Caco-2 (cell line): ENCODE measurements around the gene DRAM1. TPM values are rescaled to one million over a fixed set of nuclear protein-coding genes. Genes with fewer than 3 reads are reported as not detected.
"Not testable (repeated sequence)": the region's sequence is repeated elsewhere in the genome, so short reads cannot be mapped to it uniquely, and the experiment has no call there.

Experiments used
- BruUV-seq: library from RNA; stranded (reverse); fragments of 400-500 nt; replicated peaks from 2 replicates; lab custom pipeline; 2021; lab: Mats Ljungman, UMichigan
- CTCF ChIA-PET: fragments of 300-600 bp; sonication (Branson Sonifier 250); formaldehyde crosslinking; loops from one replicate; lab custom pipeline; 2022; ENCODE audit warnings: antibody characterized with exemption; lab: Charles Lee
- POLR2A ChIA-PET: fragments of 300-600 bp; sonication (Branson Sonifier 250); formaldehyde crosslinking; loops from one replicate; lab custom pipeline; 2022; ENCODE audit warnings: antibody characterized with exemption; lab: Charles Lee
- DNase-seq, 2 experiments: peaks; one replicate each; pipeline versions ENCODE4 v3.0.0 to v3.0.0-alpha.2; 2020 to 2022
- H3K27me3 ChIP-seq: replicated peaks from 2 replicates; pipeline ENCODE4 v1.6.0; 2011; ENCODE audit warnings: low read length; ENCODE audit not compliant: control insufficient read depth, insufficient read depth
- H3K36me3 ChIP-seq: 2 replicates; pipeline ENCODE4 v1.5.1; 2011; ENCODE audit warnings: low read length; ENCODE audit not compliant: control insufficient read depth, insufficient read depth
- H3K4me1 ChIP-seq: fragments of 250-450 bp; sonication (Bioruptor Pico); 2 replicates; pipeline ENCODE4 v1.5.1; 2020; ENCODE audit warnings: mild to moderate bottlenecking
- H3K4me3 ChIP-seq: 2 replicates; pipeline ENCODE4 v1.5.1; 2011; ENCODE audit warnings: low read depth, mild to moderate bottlenecking, control low read depth, low read length
- H3K9me3 ChIP-seq: fragments of 250-450 bp; sonication (Bioruptor Pico); 2 replicates; pipeline ENCODE4 v1.5.1; 2020; ENCODE audit warnings: mild to moderate bottlenecking, moderate library complexity
- H3K27ac Mint-ChIP-seq: one replicate; pipeline ENCODE4 v1.8.0; 2022; ENCODE audit warnings: mixed read lengths; ENCODE audit not compliant: unreplicated experiment
- H3K27me3 Mint-ChIP-seq: one replicate; pipeline ENCODE4 v1.8.0; 2022; ENCODE audit warnings: mixed read lengths; ENCODE audit not compliant: insufficient read depth, unreplicated experiment
- H3K36me3 Mint-ChIP-seq: one replicate; pipeline ENCODE4 v1.8.0; 2022; ENCODE audit warnings: mild to moderate bottlenecking, mixed read lengths; ENCODE audit not compliant: insufficient read depth, unreplicated experiment
- H3K4me1 Mint-ChIP-seq: one replicate; pipeline ENCODE4 v1.8.0; 2022; ENCODE audit warnings: low read depth, mixed read lengths; ENCODE audit not compliant: unreplicated experiment
- H3K4me3 Mint-ChIP-seq: one replicate; pipeline ENCODE4 v1.8.0; 2022; ENCODE audit warnings: mild to moderate bottlenecking, moderate library complexity, mixed read lengths; ENCODE audit not compliant: unreplicated experiment
- H3K9me3 Mint-ChIP-seq: one replicate; pipeline ENCODE4 v1.8.0; 2022; ENCODE audit warnings: mixed read lengths; ENCODE audit not compliant: unreplicated experiment
- intact Hi-C: fragments of 100-400 bp; cut with micrococcal nuclease; formaldehyde crosslinking; loops from one replicate; pipeline ENCODE4 v1.10.0; 2022; ENCODE audit not compliant: unreplicated experiment
- total RNA-seq: library from RNA; stranded (reverse); gene quantifications from 2 replicates; pipeline ENCODE4 v1.2.3, GENCODE V29; 2022
- TF ChIP-seq, protein P1 (sequence below), 2 experiments: fragments of 200-600 bp in 1 of 2; IDR thresholded peaks; 1 replicate in 1 of 2; 2 replicates in 1 of 2; pipeline versions ENCODE4 v1.5.1 to v1.8.0; 2011 to 2022; ENCODE audit warnings: antibody characterized with exemption in 1 of 2, control low read depth in 1 of 2, inconsistent platforms in 1 of 2, low read depth in 1 of 2, low read length in 1 of 2, mild to moderate bottlenecking in 1 of 2, moderate library complexity in 1 of 2; ENCODE audit not compliant: insufficient read depth in 1 of 2, severe bottlenecking in 1 of 2, unreplicated experiment in 1 of 2

Gene DRAM1
- total RNA-seq, 1 experiment from 2014 or later = 46.4 TPM

DNA sequence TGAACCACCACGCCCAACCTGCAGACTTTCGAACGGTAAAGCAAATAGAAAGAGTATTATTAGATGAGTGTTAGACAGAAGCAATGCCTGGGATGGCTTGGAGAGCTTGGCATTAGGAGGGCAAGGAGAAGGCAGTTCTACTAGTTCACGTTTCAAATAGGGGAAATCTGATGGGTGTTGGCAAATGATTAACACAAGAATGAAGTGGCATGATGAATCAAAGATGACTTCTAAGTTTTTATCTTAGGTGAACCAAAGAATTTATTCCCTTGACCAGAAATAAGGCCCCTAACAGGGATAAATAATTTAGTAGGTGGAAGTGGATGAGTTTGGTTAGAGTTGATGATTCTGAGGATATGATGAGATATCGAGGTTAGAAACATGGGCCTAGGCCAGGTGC, 38.5 kb downstream of the DRAM1 start:
- Histone ChIP-seq H3K27me3 (no peaks in the 10 kb centered on the region), H3K36me3 (no peaks in the 10 kb centered on the region), H3K4me3 (no peak overlapping the region), H3K9me3 (no peaks in the 10 kb centered on the region), H3K4me1 (no peaks in the 10 kb centered on the region; the same call in 1 of the 2 replicates)
- ChIA-PET POLR2A (no interaction called here), CTCF (interaction anchor here (0.6 kb wide), 1 partner anchor 146 kb away, joined by 4 read pairs; the partner anchor contains the start of gene WASHC3)
- Mint-ChIP-seq H3K4me3 (no peak overlapping the region), H3K27ac (no peak overlapping the region), H3K9me3 (no peaks in the 10 kb centered on the region), H3K4me1 (no peaks in the 10 kb centered on the region), H3K27me3 (no peaks in the 10 kb centered on the region), H3K36me3 (peaks cover 20% of the 10 kb centered on the region)
- intact Hi-C loops = no loop called here
- TF ChIP-seq, protein P1, sequence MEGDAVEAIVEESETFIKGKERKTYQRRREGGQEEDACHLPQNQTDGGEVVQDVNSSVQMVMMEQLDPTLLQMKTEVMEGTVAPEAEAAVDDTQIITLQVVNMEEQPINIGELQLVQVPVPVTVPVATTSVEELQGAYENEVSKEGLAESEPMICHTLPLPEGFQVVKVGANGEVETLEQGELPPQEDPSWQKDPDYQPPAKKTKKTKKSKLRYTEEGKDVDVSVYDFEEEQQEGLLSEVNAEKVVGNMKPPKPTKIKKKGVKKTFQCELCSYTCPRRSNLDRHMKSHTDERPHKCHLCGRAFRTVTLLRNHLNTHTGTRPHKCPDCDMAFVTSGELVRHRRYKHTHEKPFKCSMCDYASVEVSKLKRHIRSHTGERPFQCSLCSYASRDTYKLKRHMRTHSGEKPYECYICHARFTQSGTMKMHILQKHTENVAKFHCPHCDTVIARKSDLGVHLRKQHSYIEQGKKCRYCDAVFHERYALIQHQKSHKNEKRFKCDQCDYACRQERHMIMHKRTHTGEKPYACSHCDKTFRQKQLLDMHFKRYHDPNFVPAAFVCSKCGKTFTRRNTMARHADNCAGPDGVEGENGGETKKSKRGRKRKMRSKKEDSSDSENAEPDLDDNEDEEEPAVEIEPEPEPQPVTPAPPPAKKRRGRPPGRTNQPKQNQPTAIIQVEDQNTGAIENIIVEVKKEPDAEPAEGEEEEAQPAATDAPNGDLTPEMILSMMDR (IDR thresholded peaks at IDR 0.05; ENCODE audit: insufficient read depth in 1 of 2, low read depth in 1 of 2, low read length in 1 of 2, severe bottlenecking in 1 of 2, unreplicated experiment in 1 of 2) = no peak
- no TSS peak for BruUV-seq
- DNase-seq = no peak

DNA sequence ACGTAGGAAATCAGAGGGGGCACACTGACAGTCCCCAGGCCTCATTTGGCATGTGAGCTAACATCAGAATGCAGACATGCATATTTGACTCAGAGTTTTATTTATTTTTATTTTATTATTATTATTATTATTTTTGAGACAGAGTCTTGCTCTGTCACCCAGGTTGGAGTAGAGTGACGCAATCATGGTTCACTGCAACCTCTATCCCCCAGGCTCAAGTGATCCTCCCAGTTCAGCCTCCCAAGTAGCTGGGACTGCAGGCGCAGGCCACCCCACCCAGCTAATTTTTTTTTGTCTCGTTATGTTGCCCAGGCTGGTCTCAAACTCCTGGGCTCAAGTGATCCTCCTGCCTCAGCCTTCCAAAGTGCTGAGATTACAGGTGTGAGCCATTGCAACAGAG, 41.4 kb downstream of the DRAM1 start:
- not testable (repeated sequence) for BruUV-seq

DNA sequence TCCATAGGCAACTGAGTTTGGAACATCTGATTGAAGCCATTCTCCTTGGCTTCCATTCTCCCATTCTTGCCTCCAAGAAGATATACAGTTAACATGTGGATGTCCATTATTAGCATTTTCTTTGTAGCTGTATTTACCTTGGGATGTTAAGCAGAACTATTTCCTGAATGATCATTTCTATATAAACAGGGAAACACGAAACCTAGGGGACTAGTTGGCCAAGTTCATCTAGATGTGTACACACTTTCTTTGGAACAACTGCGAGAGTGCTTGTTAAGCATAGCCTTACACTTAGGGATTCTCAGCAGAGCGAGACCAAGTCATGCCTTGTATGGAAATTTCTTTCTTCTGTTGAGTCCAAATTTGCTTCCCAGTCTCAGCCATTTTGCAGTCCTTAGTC, 42.1 kb downstream of the DRAM1 start:
- no peaks in the 10 kb centered on the region for H3K27me3 ChIP-seq
- H3K4me3 ChIP-seq = no peak overlapping the region
- Mint-ChIP-seq H3K27ac (no peak overlapping the region), H3K9me3 (peaks cover 6% of the 10 kb centered on the region), H3K4me1 (no peaks in the 10 kb centered on the region), H3K4me3 (no peak overlapping the region), H3K36me3 (peaks cover 35% of the 10 kb centered on the region), H3K27me3 (no peaks in the 10 kb centered on the region)
- no TSS peak for BruUV-seq
- no peaks in the 10 kb centered on the region; the same call in none of the 2 replicates for H3K36me3 ChIP-seq
- intact Hi-C loops = no loop called here
- ChIA-PET POLR2A (no interaction called here), CTCF (no interaction called here)
- DNase-seq = no peak
- TF ChIP-seq, protein P1 (IDR thresholded peaks at IDR 0.05; ENCODE audit: insufficient read depth in 1 of 2, low read depth in 1 of 2, low read length in 1 of 2, severe bottlenecking in 1 of 2, unreplicated experiment in 1 of 2) = no peak
- no peaks in the 10 kb centered on the region for H3K4me1 ChIP-seq
- H3K9me3 ChIP-seq = no peaks in the 10 kb centered on the region

More for the DNA sequence above, 41.4 kb downstream of the DRAM1 start:
- DNase-seq, H3K4me1 Mint-ChIP-seq, H3K27ac Mint-ChIP-seq, POLR2A ChIA-PET, H3K4me3 Mint-ChIP-seq, H3K9me3 Mint-ChIP-seq, H3K27me3 Mint-ChIP-seq, H3K9me3 ChIP-seq, H3K27me3 ChIP-seq, H3K4me1 ChIP-seq, H3K36me3 ChIP-seq, intact Hi-C loops, H3K4me3 ChIP-seq, CTCF ChIA-PET: not testable (repeated sequence)
- peaks cover 30% of the 10 kb centered on the region for H3K36me3 Mint-ChIP-seq
